Testis (tissue), 2 donors: Measurements from ENCODE around the gene ABCA4.

Experiments used
- POLR2A ChIP-seq: fragments of 450-650 bp; IDR thresholded peaks from one replicate; pipeline ENCODE4 v1.6.1; 2017; ENCODE audit warnings: antibody characterized with exemption, mild to moderate bottlenecking, moderate library complexity
- TF ChIP-seq, protein P1 (sequence below), 3 experiments: fragments of 450-650 bp in 2 of 3; fragments of 200-600 bp in 1 of 3; sonication (generic) in 1 of 3; IDR thresholded peaks; one replicate each; pipeline ENCODE4 v1.5.1; 2016 to 2019; ENCODE audit warnings: antibody characterized with exemption in 3 of 3, mild to moderate bottlenecking in 2 of 3, moderate library complexity in 1 of 3

DNA sequence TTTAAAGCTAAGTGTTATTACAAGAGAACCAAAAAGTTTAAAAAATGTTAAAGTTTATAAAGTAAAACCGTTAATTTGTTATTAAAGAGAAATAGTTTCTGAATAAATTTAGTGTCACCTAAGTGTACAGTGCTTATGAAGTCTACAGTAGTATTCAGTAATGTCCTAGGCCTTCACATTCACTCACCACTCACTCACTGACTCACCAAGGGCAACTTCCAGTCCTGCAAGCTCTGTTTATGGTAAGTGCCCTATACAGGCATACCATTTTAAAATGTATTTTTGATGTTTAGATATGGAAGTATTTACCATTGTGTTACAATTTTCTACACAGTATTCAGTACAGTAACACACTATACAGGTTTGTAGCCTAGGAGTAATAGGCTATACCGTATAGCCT is 151.6 kb downstream of the ABCA4 start:
- TF ChIP-seq, protein P1, sequence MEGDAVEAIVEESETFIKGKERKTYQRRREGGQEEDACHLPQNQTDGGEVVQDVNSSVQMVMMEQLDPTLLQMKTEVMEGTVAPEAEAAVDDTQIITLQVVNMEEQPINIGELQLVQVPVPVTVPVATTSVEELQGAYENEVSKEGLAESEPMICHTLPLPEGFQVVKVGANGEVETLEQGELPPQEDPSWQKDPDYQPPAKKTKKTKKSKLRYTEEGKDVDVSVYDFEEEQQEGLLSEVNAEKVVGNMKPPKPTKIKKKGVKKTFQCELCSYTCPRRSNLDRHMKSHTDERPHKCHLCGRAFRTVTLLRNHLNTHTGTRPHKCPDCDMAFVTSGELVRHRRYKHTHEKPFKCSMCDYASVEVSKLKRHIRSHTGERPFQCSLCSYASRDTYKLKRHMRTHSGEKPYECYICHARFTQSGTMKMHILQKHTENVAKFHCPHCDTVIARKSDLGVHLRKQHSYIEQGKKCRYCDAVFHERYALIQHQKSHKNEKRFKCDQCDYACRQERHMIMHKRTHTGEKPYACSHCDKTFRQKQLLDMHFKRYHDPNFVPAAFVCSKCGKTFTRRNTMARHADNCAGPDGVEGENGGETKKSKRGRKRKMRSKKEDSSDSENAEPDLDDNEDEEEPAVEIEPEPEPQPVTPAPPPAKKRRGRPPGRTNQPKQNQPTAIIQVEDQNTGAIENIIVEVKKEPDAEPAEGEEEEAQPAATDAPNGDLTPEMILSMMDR (IDR thresholded peaks at IDR 0.05): no peak
- TF ChIP-seq POLR2A: no peak
